Stomach (tissue), 9 donors: ENCODE data around the gene FAHD1. TPM values are rescaled to one million over a fixed set of nuclear protein-coding genes. Genes with fewer than 3 reads are reported as not detected.

Experiments
- DNase-seq, 2 donors: peaks; one replicate each; pipeline versions ENCODE4 v3.0.0 to v3.0.0-alpha.2; 2013 to 2019
- H3K27ac ChIP-seq, 5 donors: fragments of 200-600 bp in 4 of 5; sonication (generic) in 4 of 5; one replicate each; pipeline ENCODE4 v1.5.1; 2013 to 2019; ENCODE audit warnings: mild to moderate bottlenecking in 1 of 5, moderate library complexity in 1 of 5
- H3K27me3 ChIP-seq, 3 donors: fragments of 200-600 bp; sonication (generic); one replicate each; pipeline ENCODE4 v1.5.1; 2017 to 2019; ENCODE audit warnings: mixed run types in 1 of 3
- H3K36me3 ChIP-seq, 4 donors: fragments of 200-600 bp; sonication (generic); 1 replicate in 3 of 4; 2 replicates in 1 of 4; pipeline ENCODE4 v1.5.1; 2016 to 2019
- H3K4me1 ChIP-seq, 4 donors: fragments of 200-600 bp; sonication (generic); one replicate each; pipeline ENCODE4 v1.5.1; 2016 to 2019
- H3K4me3 ChIP-seq, 4 donors: fragments of 200-600 bp; sonication (generic) in 3 of 4; one replicate each; pipeline ENCODE4 v1.5.1; 2016 to 2019; ENCODE audit warnings: mild to moderate bottlenecking in 1 of 4
- H3K9me3 ChIP-seq, 4 donors: fragments of 200-600 bp; sonication (generic); one replicate each; pipeline ENCODE4 v1.5.1; 2016 to 2019
- CTCF ChIP-seq, 7 experiments: fragments of 450-650 bp in 4 of 7; fragments of 200-600 bp in 3 of 7; sonication (generic) in 3 of 7; IDR thresholded peaks; one replicate each; pipeline ENCODE4 v1.5.1; 2016 to 2019; ENCODE audit warnings: antibody characterized with exemption in 7 of 7, control low read depth in 2 of 7, mild to moderate bottlenecking in 1 of 7
- EP300 ChIP-seq: sonication (generic); formaldehyde crosslinking; IDR thresholded peaks from one replicate; pipeline ENCODE4 v1.6.1; 2017; ENCODE audit warnings: antibody characterized with exemption
- POLR2A ChIP-seq, 4 donors: fragments of 450-650 bp; IDR thresholded peaks; one replicate each; pipeline ENCODE4 v1.6.1; 2016; ENCODE audit warnings: antibody characterized with exemption in 4 of 4, control low read depth in 2 of 4, mild to moderate bottlenecking in 1 of 4, moderate library complexity in 1 of 4
- POLR2AphosphoS5 ChIP-seq, 3 donors: sonication (generic); formaldehyde crosslinking; IDR thresholded peaks; one replicate each; pipeline ENCODE4 v1.6.1; 2016; ENCODE audit warnings: antibody characterized with exemption in 3 of 3
- WGBS, 5 donors: extraction: QIAGEN DNeasy Blood & Tissue Kit in 3 of 5; methylation state at CpG; one replicate each; pipeline versions ENCODE4 v1.1.5 to v1.1.7; 2013 to 2018; 5-methylcytosine and 5-hydroxymethylcytosine counted together
- intact Hi-C: fragments of 100-400 bp; cut with DNase I; formaldehyde crosslinking; loops from one replicate; pipeline ENCODE4 v1.15.1; 2023; ENCODE audit warnings: low total_unique reads
- polyA plus RNA-seq, 3 donors: library from polyadenylated mRNA; stranded (reverse); fragments of 200-250 nt; gene quantifications; one replicate each; pipeline ENCODE4 v1.2.3, GENCODE V29; 2013
- total RNA-seq, 5 donors: library from RNA; depleted of rRNA; stranded (reverse); fragments of >200 nt; gene quantifications; one replicate each; pipeline versions ENCODE4 v1.1.0 to v1.2.3, GENCODE V29; 2014 to 2016
- donor health status: healthy with polysubstance abuse.
- donor health status: Bipolar disorder and iron deficiency.
- donor health status: healthy.

The FAHD1 gene
- total and polyA plus RNA-seq, 8 donors, result 15.4 to 484 (median 29.7) TPM

DNA sequence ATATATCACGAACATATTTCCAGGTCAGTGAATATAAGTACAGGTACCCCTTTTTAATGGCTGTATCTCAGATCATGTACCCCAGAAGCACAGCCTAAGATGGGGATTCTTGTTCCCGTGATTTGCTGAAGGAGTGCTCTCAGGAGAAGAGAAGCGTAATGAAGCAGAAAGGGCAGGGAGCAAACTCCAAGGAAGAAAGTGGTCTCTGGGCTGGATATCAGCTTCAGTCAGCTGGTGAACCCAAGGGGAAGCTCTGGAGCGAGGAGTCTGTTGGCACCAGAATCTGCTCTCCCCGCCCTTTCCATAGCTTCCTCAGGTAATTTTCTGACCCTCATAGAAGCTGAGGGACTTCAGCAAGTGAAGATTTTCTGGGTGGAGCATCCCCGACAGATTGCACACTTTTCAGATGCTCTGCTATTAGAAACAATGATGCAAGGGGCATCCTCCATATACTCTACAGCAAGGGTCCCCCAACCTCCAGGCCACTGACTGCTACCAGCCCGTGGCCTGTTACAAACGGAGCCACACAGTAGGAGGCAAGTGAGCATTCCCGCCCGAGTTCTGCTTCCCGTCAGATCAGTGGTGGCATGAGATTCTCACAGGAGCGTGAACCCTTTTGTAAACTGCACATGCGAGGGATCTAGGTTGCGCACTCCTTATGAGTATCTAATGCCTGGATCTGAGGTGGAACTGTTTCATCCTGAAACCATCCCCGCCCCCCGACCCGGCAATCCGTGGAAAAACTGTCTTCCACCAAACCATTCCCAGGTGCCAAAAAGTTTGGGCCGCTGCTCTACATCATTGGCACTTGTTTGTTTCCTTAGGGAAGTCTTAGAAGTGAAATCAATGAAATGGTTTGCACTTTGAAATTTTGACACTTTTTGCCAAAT is 4.4 kb downstream of the FAHD1 start:
- Histone ChIP-seq H3K9me3 (no peaks in the 10 kb centered on the region), H3K36me3 (peaks cover 0 to 16% (median 8%) of the 10 kb centered on the region in 4 donors), H3K4me3 (no peak overlapping the region), H3K27ac (peak overlapping the region in 1 of 5 donors; percentile 62), H3K4me1 (peaks cover 19 to 41% (median 36%) of the 10 kb centered on the region in 4 donors), H3K27me3 (no peaks in the 10 kb centered on the region)
- 83 to 94% (median 87%) methylated on average over 19 of the region's 19 CpGs for WGBS, 5 donors
- DNase-seq, result no peak
- TF ChIP-seq POLR2A (IDR thresholded peaks at IDR 0.05) (no peak), CTCF (IDR thresholded peaks at IDR 0.05) (no peak), EP300 (no peak), POLR2AphosphoS5 (IDR thresholded peaks at IDR 0.05) (no peak)
- intact Hi-C loops, result no loop called here

DNA sequence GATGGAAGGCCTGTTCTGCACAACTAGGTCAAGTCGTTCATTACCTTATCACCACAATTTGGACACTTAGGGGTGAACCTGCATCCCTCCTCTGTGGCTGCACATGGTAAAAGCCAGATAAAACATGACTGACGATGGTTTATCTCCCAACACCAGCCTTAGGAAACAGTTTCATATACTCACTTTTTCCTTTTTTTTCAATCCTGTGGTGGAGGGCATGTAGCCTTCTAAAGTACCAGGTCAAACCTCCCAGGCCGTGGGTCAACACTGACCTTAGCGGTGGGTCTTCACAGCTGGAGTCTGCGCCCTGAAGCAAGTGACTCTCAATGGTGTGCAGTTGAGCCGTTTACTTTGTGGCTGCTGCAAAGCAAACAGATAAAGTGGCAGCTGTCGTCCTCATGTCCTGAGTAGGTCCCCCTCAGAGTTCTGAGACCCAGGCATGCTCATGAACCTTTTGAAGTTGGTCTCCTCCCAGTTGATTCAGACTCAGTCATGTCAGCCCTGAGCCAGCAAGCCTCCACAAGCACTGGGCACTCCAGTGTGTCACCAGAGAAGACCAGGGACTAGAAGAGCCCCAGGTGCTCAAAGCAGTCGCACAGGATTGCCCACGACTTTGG is 5.9 kb downstream of the FAHD1 start:
- Histone ChIP-seq H3K4me3 (no peak overlapping the region), H3K4me1 (peaks cover 14 to 35% (median 29%) of the 10 kb centered on the region in 4 donors), H3K9me3 (no peaks in the 10 kb centered on the region), H3K27me3 (no peaks in the 10 kb centered on the region), H3K27ac (no peak overlapping the region), H3K36me3 (peaks cover 0 to 16% (median 8%) of the 10 kb centered on the region in 4 donors)
- TF ChIP-seq POLR2AphosphoS5 (IDR thresholded peaks at IDR 0.05) (no peak), POLR2A (IDR thresholded peaks at IDR 0.05) (no peak), EP300 (no peak), CTCF (IDR thresholded peaks at IDR 0.05) (no peak)
- 55 to 66% (median 64%) methylated on average over 9 of the region's 9 CpGs for WGBS, 5 donors
- no peak for DNase-seq
- intact Hi-C loops, result no loop called here

GRCh38 chr16:1834096-1834495 is 7.1 kb downstream of the FAHD1 start:
- Histone ChIP-seq H3K27ac (no peak overlapping the region), H3K4me1 (peaks cover 6 to 23% (median 17%) of the 10 kb centered on the region in 4 donors), H3K27me3 (no peaks in the 10 kb centered on the region), H3K36me3 (peaks cover 0 to 16% (median 7%) of the 10 kb centered on the region in 4 donors), H3K4me3 (no peak overlapping the region), H3K9me3 (no peaks in the 10 kb centered on the region)
- 60 to 77% (median 70%) methylated on average over 5 of the region's 5 CpGs for WGBS, 5 donors
- no peak for DNase-seq
- TF ChIP-seq EP300 (no peak), CTCF (IDR thresholded peaks at IDR 0.05) (no peak), POLR2A (IDR thresholded peaks at IDR 0.05) (no peak), POLR2AphosphoS5 (IDR thresholded peaks at IDR 0.05) (no peak)
- intact Hi-C loops, result no loop called here

- Histone ChIP-seq H3K4me1 (no peaks in the 10 kb centered on the region), H3K4me3 (no peak overlapping the region), H3K27me3 (no peaks in the 10 kb centered on the region), H3K36me3 (peaks cover 0 to 9% (median 3%) of the 10 kb centered on the region in 4 donors), H3K9me3 (no peaks in the 10 kb centered on the region), H3K27ac (no peak overlapping the region)
- intact Hi-C loops, result no loop called here
- TF ChIP-seq EP300 (no peak), POLR2A (IDR thresholded peaks at IDR 0.05) (no peak), POLR2AphosphoS5 (IDR thresholded peaks at IDR 0.05) (no peak), CTCF (IDR thresholded peaks at IDR 0.05) (no peak)
- DNase-seq, result no peak
- 61 to 79% (median 67%) methylated on average over 9 of the region's 9 CpGs for WGBS, 5 donors
Observed at GRCh38 chr16:1839554-1839953, 12.5 kb downstream of the FAHD1 start.
